PFSK-1 (cell line): ENCODE results near the gene CCS.

Experiments
- FOXP2 ChIP-seq: optimal IDR thresholded peaks from 2 replicates; pipeline ENCODE3; 2011; ENCODE audit warnings: borderline replicate concordance, control low read depth, inconsistent platforms; ENCODE audit not compliant: insufficient read depth; ENCODE audit errors: extremely low read length, extremely low read depth
- POLR2AphosphoS5 ChIP-seq: IDR thresholded peaks from 2 replicates; pipeline ENCODE4 v1.6.1; 2012; ENCODE audit warnings: low read depth, mild to moderate bottlenecking, control low read depth, low read length, moderate library complexity
- REST ChIP-seq, 2 experiments: IDR thresholded peaks; 2 replicates each; pipeline versions ENCODE4 v1.6.1 to v1.8.0; 2011 to 2012; ENCODE audit warnings: low read depth in 2 of 2, low read length in 2 of 2, control low read depth in 1 of 2, inconsistent platforms in 1 of 2, mild to moderate bottlenecking in 1 of 2, moderate library complexity in 1 of 2; ENCODE audit not compliant: insufficient read depth in 1 of 2
- SIN3A ChIP-seq: IDR thresholded peaks from 2 replicates; pipeline ENCODE4 v1.6.1; 2012; ENCODE audit warnings: mild to moderate bottlenecking, low read length, moderate library complexity, borderline replicate concordance; ENCODE audit not compliant: insufficient read depth
- TAF1 ChIP-seq: IDR thresholded peaks from 2 replicates; pipeline ENCODE4 v1.6.1; 2012; ENCODE audit warnings: low read length, control low read depth, borderline replicate concordance; ENCODE audit not compliant: insufficient read depth

GRCh38 chr11:66549696-66550095, 43.3 kb upstream of the CCS start:
- TF ChIP-seq TAF1 (no peak), POLR2AphosphoS5 (no peak), FOXP2 (no peak), REST (IDR thresholded peaks at IDR 0.05; ENCODE audit: insufficient read depth in 1 of 2, low read depth in 2 of 2, low read length in 2 of 2) (no peak), SIN3A (no peak)
